Epithelial cell of proximal tubule (primary cell): Measurements from ENCODE around the gene ARL10. TPM values are rescaled to one million over a fixed set of nuclear protein-coding genes. Genes with fewer than 3 reads are reported as not detected.
"Not testable (repeated sequence)": the region's sequence is repeated elsewhere in the genome, so short reads cannot be mapped to it uniquely, and the experiment has no call there.

ENCODE experiments used
- DNase-seq: peaks from one replicate; pipeline ENCODE4 v3.0.0-alpha.2; 2011; ENCODE audit warnings: low read depth
- H3K4me3 ChIP-seq: 2 replicates; pipeline ENCODE4 v1.5.1; 2011; ENCODE audit warnings: low read depth, mild to moderate bottlenecking, low read length
- CTCF ChIP-seq: conservative IDR thresholded peaks from 2 replicates; pipeline ENCODE4 v1.5.1; 2012; ENCODE audit warnings: low read depth, mild to moderate bottlenecking, low read length
- total RNA-seq: library from RNA; depleted of rRNA; stranded (reverse); fragments of >200 nt; gene quantifications from 2 replicates; pipeline ENCODE4 v1.2.3, GENCODE V29; 2015

The ARL10 gene
- total RNA-seq, 1 donor from 2014 or later: 3.4 TPM

GRCh38 chr5:176405656-176406435 lies 40.6 kb downstream of the ARL10 start:
- no peak for TF ChIP-seq CTCF
- H3K4me3 ChIP-seq: no peak overlapping the region
- DNase-seq: no peak

- DNase-seq: no peak
- H3K4me3 ChIP-seq: no peak overlapping the region
- no peak for TF ChIP-seq CTCF
These were observed 41.3 kb downstream of the ARL10 start for GRCh38 chr5:176406436-176407052.

GRCh38 chr5:176407456-176408251 lies 42.4 kb downstream of the ARL10 start:
- no peak for TF ChIP-seq CTCF
- DNase-seq: no peak
- no peak overlapping the region for H3K4me3 ChIP-seq

DNA sequence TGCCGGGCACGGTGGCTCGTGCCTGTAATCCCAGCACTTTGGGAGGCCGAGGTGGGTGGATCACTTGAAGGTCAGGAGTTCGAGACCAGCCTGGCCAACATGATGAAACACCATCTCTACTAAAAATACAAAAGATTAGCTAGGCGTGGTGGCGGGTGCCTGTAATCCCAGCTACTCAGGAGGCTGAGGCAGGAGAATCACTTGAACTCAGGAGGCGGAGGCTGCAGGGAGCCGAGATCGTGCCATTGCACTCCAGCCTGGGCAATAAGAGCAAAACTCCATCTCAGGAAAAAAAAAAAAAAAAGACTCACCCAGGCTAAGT lies 42.9 kb downstream of the ARL10 start:
- not testable (repeated sequence) for DNase-seq

GRCh38 chr5:176408590-176408989 lies 43.3 kb downstream of the ARL10 start:
- TF ChIP-seq CTCF: no peak
- no peak overlapping the region for H3K4me3 ChIP-seq
- no peak for DNase-seq

More for the DNA sequence above, 42.9 kb downstream of the ARL10 start:
- H3K4me3 ChIP-seq: not testable (repeated sequence)

DNA sequence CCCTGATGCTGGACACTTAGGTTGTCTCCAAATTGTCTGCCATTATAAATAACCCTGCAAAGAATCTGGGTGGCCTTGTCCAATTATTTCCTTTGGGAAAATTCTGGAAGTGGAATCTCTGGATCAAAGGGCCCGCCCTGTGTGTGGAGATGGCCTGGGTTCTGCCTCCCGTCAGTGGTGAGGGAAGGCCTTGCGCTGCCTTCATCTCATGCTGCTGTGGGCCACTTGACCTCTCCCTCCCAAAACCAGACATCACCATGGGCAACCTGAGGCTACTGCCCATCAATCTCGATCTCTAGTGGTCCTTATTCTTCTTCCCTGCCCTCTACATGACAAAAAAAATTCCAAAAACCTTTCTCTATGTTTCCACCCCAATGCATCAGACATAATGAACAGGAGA lies 44.5 kb downstream of the ARL10 start:
- no peak for DNase-seq
- TF ChIP-seq CTCF: no peak
- no peak overlapping the region for H3K4me3 ChIP-seq

DNA sequence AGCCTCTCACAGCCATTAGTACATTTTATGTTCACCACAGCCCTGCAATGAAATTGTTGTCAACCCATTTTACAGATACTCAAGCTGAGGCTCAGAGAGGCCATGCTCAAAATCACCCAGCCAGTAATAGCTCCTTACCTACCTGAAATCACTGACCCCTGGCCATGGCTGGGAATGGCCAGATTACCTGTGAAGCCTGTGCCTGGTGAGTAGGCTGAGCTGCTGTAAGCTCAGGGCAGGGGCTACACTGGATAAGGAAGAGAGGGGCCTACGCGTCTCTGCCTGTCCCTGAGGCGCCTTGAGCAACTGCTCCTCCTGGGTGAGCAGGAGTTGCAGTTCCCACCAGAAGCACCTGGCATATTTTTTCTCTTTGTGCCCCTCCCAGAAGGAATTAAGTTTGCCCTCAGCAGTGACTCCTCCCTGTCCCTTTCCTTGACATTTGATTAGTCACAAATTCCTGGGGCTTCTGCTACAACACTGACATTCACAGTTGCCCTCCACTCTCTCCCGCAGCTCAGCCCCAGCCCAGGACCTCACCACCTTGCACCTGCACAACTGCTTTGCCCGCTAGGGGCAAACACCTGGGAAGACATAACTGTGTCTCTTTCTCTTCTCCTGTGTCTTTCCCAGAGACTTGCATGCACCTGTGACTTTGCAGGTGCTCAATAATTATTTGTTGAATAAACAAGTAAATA lies 45.3 kb downstream of the ARL10 start:
- no peak overlapping the region for H3K4me3 ChIP-seq
- DNase-seq: no peak
- TF ChIP-seq CTCF: no peak
